GM19463 (cell line): ENCODE measurements around the gene TDRD12.
"Not testable (repeated sequence)": the region's sequence is repeated elsewhere in the genome, so short reads cannot be mapped to it uniquely, and the experiment has no call there.

Experiments used
- ATAC-seq: cut with Tn5 transposase; IDR thresholded peaks from one replicate; pipeline ENCODE4 v1.9.1; 2021; ENCODE audit warnings: mild to moderate bottlenecking, moderate library complexity; ENCODE audit not compliant: unreplicated experiment

Gene TDRD12

DNA sequence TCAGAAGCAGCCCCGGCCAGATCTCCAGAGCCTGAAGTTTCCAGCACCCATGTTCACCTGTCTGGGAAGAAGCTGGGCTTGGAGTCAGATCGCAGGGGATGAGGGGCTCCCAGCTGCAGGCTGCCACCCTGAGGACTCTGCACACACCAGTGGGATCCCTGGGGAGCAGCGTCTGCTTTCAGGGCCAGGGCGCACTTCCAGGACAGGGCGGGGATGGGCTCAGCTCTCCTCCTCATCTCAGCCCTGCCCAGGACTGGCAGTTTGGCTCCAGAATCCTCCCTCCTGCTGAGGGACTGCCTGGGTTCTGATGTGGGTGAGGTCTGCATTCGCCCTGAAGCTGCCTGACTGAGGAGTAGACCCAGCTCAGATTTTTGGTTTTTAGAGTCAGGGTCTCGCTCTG is 146.5 kb downstream of the TDRD12 start:
- ATAC-seq, result no peak

DNA sequence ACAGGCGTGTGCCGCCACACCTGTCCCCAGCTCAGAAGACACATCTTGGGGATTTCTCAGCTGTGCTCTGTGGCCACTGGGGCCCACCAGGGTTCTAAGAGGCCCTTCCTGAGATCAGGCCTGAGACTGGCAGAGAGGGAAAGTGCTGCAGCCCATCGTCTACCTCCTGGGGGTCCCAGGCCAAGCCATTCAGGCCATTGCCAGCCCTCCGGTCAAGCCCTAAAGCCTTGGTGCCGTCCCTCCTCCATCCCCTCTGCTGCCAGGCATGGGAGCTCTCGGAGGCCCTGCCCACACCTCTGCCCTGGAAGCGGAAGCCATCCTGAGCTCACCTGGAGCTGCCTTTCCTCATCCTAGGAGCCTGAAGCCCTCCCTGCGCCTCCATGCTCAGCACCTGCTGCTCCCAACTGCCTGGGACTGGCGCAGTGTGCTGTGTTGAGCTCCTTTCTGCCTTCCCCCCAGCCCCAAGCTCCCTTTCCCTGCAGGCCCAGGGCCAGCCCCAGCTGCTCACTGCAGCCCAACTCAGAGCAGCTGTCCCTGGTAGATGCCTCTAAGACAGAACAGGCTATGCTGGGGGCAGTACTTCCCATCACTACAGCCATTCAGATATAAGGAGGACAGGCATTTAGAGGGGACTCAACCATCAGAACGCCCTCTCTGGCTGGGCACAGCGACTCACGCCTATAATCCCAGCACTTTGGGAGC is 147.1 kb downstream of the TDRD12 start:
- no peak for ATAC-seq

- ATAC-seq, result not testable (repeated sequence)
These were observed 147.9 kb downstream of the TDRD12 start for GRCh38 chr19:32867436-32867835.

- no peak for ATAC-seq
These were observed 148.8 kb downstream of the TDRD12 start for GRCh38 chr19:32868206-32868950.

DNA sequence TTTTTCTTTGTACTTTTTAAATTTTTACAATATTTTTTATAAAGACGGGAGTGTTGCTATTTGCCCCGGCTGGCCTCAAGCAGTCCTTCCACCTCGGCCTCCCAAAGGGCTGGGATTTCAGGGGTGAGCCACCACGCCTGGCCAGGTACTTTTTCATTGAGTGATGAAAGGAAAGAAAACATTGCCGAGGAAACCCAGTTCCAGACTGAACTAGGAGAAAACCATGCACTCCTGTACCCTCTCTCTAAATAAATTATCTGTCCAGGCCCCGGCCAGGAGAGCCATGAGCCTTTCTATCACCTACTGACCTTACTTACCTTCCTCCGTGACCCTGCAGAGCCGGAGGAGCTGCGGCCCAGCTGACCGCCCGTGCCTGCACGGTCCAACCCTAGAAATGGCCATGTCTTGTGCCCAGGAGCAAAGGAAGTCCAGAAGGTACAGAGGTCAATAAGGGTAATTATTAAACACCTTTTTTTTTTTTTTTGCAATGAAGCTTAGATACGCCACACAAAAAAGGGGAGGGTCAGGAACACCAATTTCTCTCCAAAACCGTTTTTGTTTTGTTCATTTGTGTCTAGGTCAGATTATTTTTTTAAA is 149.9 kb downstream of the TDRD12 start, which contains the start of gene SLC7A9:
SLC7A9 (minus strand) TSS at position 399 of the 597 bp plus-strand sequence. CDS start 1,233 bp downstream, outside the sequence.
- no peak for ATAC-seq

DNA sequence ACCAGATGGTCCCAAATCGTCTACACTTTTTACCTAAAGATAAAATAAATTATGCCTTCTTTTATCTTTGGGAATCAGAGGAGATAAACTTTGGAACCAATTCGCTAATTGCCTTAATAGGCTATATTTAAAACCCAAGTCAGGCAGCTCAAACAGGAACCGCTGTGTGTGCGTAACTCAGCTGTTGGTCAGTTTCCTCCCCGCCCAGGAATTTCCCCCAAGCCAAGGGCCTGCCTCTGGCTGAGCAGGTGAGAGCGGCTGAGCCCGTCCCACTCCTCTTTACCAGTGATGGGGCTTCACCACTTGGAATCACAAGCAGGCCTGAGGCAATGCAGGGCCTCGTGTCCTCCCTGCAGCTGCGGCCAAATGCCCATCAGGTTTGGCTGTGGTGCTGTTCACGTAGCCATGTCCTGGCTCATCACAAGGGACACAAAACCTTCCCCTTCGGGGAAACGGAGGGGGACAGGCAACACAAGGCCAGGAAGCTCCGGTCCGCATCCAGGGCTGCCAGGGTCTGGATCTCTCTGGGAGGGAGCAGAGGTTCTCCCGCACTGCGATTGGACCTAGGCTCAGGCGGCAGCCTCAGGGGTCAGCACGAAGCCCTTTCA is 150.5 kb downstream of the TDRD12 start:
- ATAC-seq, result no peak

DNA sequence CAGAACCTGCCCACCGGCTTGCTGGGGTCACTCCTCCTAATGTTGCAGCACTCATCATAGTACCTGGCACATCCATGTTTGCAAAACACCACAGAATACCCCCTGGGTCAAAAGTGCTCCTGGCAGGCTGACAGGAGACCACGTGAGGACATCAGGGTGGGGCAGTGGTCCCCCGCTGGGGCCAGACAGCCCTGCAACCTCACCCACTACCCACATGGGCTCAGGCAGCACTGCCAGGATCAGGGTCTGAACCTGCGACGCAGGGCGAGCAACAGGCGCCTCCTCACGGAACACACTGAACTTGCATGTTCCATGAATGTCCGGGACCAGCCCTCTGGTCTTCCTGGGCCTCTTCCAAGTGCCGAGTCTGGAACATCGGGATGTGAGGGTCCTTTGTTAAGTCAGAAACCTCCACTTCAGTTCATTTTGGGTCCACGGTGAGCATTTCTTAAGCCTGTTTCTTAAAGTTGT is 151.4 kb downstream of the TDRD12 start:
- no peak for ATAC-seq

GRCh38 chr19:32872391-32872790 is 152.8 kb downstream of the TDRD12 start:
- ATAC-seq, result no peak

DNA sequence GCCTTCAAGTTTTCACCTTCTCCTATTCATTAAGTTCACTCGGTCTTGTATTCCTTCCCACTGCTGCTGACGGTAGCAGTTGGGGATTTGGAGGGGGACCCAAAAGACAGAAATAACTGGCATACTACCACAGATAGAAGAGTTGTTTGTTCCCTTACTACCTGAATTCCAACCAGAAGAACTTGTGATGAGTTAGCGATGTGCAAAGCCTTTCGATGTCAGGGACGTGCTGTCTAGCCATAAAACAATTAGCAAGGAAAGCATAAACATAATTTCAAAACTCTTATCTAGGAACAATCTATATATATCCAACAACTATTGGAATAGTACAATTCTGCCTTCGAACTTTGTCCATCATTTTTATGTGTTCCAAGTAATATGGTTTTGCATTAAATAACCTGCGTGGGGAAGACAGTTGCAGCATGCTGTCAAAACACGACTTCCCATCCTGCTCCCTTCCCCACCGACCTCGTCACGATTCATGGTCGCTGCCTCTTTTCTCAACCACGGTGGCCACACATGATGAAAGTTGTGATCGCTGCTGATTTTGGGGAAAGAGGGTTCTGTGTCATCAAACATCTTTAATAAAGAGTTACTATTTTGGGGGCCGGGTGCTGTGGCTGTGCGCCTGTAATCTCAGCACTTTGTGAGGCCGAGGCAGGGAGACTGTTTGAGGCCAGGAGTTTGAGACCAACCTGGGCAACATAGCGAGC is 153.8 kb downstream of the TDRD12 start:
- no peak for ATAC-seq

DNA sequence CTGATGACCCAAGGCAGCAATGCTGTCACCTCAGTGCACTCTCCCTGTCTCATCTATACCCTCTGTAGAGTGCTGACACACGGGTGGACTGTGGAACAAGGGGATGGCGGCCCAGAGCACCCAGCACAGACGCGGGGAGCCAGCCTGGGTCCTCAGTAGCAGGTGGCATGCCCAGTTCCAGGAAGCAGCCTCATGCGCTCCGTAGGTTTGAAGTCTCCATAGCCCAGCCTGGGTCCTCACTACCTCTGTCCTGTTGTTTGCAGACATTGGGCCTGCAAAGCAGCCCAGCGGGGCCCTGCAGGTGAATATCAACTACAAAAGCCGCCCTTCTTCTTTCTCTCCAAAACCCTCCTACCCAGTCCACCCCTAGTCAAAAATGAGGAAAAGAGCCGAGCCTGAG is 155.0 kb downstream of the TDRD12 start:
- no peak for ATAC-seq

GRCh38 chr19:32875428-32875827 is 155.9 kb downstream of the TDRD12 start:
- no peak for ATAC-seq

- ATAC-seq, result no peak
These were observed 156.8 kb downstream of the TDRD12 start for GRCh38 chr19:32876236-32876918.

- no peak for ATAC-seq
These were observed 157.3 kb downstream of the TDRD12 start for GRCh38 chr19:32876919-32877285.
